ENCODE measurements around the gene ZNF362. TPM values are rescaled to one million over a fixed set of nuclear protein-coding genes. Genes with fewer than 3 reads are reported as not detected.
A peak's percentile ranks its signal among the peaks of the same experiment; 100 is the strongest.

ZNF362 gene
- total and polyA plus RNA-seq, 2 of the 13 experiments (the other 11 are each of a cell fraction or from before 2014, with no cell fraction given), result 8.3 to 14.2 TPM

- H3K27me3 ChIP-seq (ENCODE audit: control insufficient read depth in 1 of 2, insufficient read depth in 2 of 2, low read length in 2 of 2), result no peaks in the 10 kb centered on the region; a peak in 1 of 5 replicates
- peak overlapping the region; percentile 78 for H3K9ac ChIP-seq (ENCODE audit: insufficient read depth, low read depth, low read length)
- in situ Hi-C loops (cut with HindIII; ENCODE audit: extremely low pct_ligation_motif_present, low pct_unique_long_range_greater_than_20kb) (no loop called here), intact Hi-C loops (cut with micrococcal nuclease; ENCODE audit: unreplicated experiment) (loop anchor here (1.0 kb wide), 1 partner anchor 8 kb away; no protein-coding TSS in a partner anchor)
- H3K36me3 ChIP-seq (replicated peaks in 1 of 2; ENCODE audit: control insufficient read depth in 1 of 2, insufficient read depth in 2 of 2, low read length in 2 of 2), result peaks cover 0 to 9% of the 10 kb centered on the region in 2 experiments; a peak in 2 of 5 replicates
- peak overlapping the region; percentile 69 for H3K27ac ChIP-seq (ENCODE audit: extremely low read length, insufficient read depth, low read length)
- FAIRE-seq (no peak), ATAC-seq (peak; percentile 78), DNase-seq (ENCODE audit: low spot score) (peak; percentile 62)
- no TSS peak for BruUV-seq (replicated peaks)
- H3K4me3 ChIP-seq (replicated peaks in 1 of 3; ENCODE audit: insufficient read depth in 1 of 3, low read depth in 2 of 3, low read length in 3 of 3), result peak overlapping the region; percentile 60 to 88 (median 88)
- 0% methylated on average over 19 of the region's 104 CpGs for WGBS (ENCODE audit: low lambda C conversion rate)
- peaks cover 44% of the 10 kb centered on the region for H3K79me2 ChIP-seq (ENCODE audit: insufficient read depth, low read length)
- peaks cover 67% of the 10 kb centered on the region for H3K4me1 ChIP-seq (ENCODE audit: insufficient read depth, low read length)
- no peaks in the 10 kb centered on the region for H3K9me3 ChIP-seq (ENCODE audit: low read length)
- H3K4me2 ChIP-seq (ENCODE audit: low read depth, low read length), result peak overlapping the region; percentile 97
- H4K20me1 ChIP-seq (ENCODE audit: insufficient read depth, low read length), result no peaks in the 10 kb centered on the region
- no peak overlapping the region for H2AFZ ChIP-seq (ENCODE audit: low read length)
- CTCF ChIA-PET (ENCODE audit: low intra/inter-chr PET ratio, low total read pairs), result no interaction called here
- POLR2A ChIA-PET, result interaction anchor here (0.6 to 3.2 kb wide), 10 partner anchors 10 to 1780 kb away, joined by 3 to 29 read pairs (median 4); partner anchors contain the start of gene A3GALT2
- TF ChIP-seq AKAP8 (CRISPR knock-in tag; IDR thresholded peaks at IDR 0.05) (no peak), AKNA (CRISPR knock-in tag; IDR thresholded peaks at IDR 0.05; ENCODE audit: borderline replicate concordance) (0 out of 2 replicates have a peak, but pooled peaks have one; percentile 33), RAD21 (CRISPR knock-in tag; IDR thresholded peaks at IDR 0.05) (peak; percentile 31; the same call in 1 of the 2 replicates), MED13 (CRISPR knock-in tag; IDR thresholded peaks at IDR 0.05) (peak; percentile 56; the same call in 1 of the 2 replicates), HOXA7 (CRISPR knock-in tag; IDR thresholded peaks at IDR 0.05) (no peak), SRF (IDR thresholded peaks at IDR 0.05; ENCODE audit: low read depth, low read length) (no peak), HNRNPL (IDR thresholded peaks at IDR 0.05; ENCODE audit: low read depth, low read length) (peak; percentile 70; the same call in 1 of the 2 replicates), SP140L (CRISPR knock-in tag; IDR thresholded peaks at IDR 0.05; ENCODE audit: borderline replicate concordance) (no peak), SOX13 (IDR thresholded peaks at IDR 0.05) (no peak), SOX13 (CRISPR knock-in tag; conservative IDR thresholded peaks at IDR 0.05 in 1 of 2, IDR thresholded peaks at IDR 0.05 in 1 of 2) (peak in 1 of 2 experiments; percentile 60; a peak in 2 of 4 replicates), ZNF674 (CRISPR knock-in tag; IDR thresholded peaks at IDR 0.05; ENCODE audit: low read depth) (no peak), ZNF101 (CRISPR knock-in tag; IDR thresholded peaks at IDR 0.05; ENCODE audit: borderline replicate concordance, low read depth) (no peak), POGK (CRISPR knock-in tag; conservative IDR thresholded peaks at IDR 0.05) (no peak), KAT8 (CRISPR knock-in tag; IDR thresholded peaks at IDR 0.05) (peak; percentile 63; the same call in 1 of the 2 replicates), ERF (CRISPR knock-in tag; IDR thresholded peaks at IDR 0.05) (peak; percentile 75; the same call in 1 of the 2 replicates)
Measured at GRCh38 chr1:33349778-33350610, 93.7 kb downstream of the ZNF362 start.

Data from HepG2 (cell line).